Suprapubic skin (tissue), 4 donors: ENCODE results near the gene MUC6.

Experiments used
- CTCF ChIP-seq, 2 donors: fragments of 200-600 bp in 1 of 2; fragments of 450-650 bp in 1 of 2; sonication (generic) in 1 of 2; IDR thresholded peaks; one replicate each; pipeline ENCODE4 v1.5.1; 2016 to 2019; ENCODE audit warnings: antibody characterized with exemption in 2 of 2, mild to moderate bottlenecking in 1 of 2, moderate library complexity in 1 of 2
- POLR2A ChIP-seq, 2 donors: fragments of 450-650 bp; IDR thresholded peaks; one replicate each; pipeline ENCODE4 v1.6.1; 2017; ENCODE audit warnings: antibody characterized with exemption in 2 of 2, mild to moderate bottlenecking in 2 of 2, moderate library complexity in 2 of 2
- POLR2AphosphoS5 ChIP-seq, 3 donors: sonication (generic); formaldehyde crosslinking; IDR thresholded peaks; one replicate each; pipeline ENCODE4 v1.6.1; 2017; ENCODE audit warnings: antibody characterized with exemption in 3 of 3

- no peak for TF ChIP-seq CTCF (IDR thresholded peaks at IDR 0.05)
- no peak for TF ChIP-seq POLR2AphosphoS5 (IDR thresholded peaks at IDR 0.05)
- TF ChIP-seq POLR2A (IDR thresholded peaks at IDR 0.05), result no peak
Observed at GRCh38 chr11:1031121-1031899, 5.2 kb downstream of the MUC6 start.
